ENCODE results near the gene USP9X.

The USP9X gene

GRCh38 chrX:41110801-41111625, 25.8 kb downstream of the USP9X start (continued):
- TF ChIP-seq, protein P1, sequence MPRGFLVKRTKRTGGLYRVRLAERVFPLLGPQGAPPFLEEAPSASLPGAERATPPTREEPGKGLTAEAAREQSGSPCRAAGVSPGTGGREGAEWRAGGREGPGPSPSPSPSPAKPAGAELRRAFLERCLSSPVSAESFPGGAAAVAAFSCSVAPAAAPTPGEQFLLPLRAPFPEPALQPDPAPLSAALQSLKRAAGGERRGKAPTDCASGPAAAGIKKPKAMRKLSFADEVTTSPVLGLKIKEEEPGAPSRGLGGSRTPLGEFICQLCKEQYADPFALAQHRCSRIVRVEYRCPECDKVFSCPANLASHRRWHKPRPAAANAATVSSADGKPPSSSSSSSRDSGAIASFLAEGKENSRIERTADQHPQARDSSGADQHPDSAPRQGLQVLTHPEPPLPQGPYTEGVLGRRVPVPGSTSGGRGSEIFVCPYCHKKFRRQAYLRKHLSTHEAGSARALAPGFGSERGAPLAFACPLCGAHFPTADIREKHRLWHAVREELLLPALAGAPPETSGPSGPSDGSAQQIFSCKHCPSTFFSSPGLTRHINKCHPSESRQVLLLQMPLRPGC (tag by site-specific recombination; IDR thresholded peaks at IDR 0.05): peak; percentile 40; the same call in 1 of the 2 replicates
- TF ChIP-seq, protein P2, sequence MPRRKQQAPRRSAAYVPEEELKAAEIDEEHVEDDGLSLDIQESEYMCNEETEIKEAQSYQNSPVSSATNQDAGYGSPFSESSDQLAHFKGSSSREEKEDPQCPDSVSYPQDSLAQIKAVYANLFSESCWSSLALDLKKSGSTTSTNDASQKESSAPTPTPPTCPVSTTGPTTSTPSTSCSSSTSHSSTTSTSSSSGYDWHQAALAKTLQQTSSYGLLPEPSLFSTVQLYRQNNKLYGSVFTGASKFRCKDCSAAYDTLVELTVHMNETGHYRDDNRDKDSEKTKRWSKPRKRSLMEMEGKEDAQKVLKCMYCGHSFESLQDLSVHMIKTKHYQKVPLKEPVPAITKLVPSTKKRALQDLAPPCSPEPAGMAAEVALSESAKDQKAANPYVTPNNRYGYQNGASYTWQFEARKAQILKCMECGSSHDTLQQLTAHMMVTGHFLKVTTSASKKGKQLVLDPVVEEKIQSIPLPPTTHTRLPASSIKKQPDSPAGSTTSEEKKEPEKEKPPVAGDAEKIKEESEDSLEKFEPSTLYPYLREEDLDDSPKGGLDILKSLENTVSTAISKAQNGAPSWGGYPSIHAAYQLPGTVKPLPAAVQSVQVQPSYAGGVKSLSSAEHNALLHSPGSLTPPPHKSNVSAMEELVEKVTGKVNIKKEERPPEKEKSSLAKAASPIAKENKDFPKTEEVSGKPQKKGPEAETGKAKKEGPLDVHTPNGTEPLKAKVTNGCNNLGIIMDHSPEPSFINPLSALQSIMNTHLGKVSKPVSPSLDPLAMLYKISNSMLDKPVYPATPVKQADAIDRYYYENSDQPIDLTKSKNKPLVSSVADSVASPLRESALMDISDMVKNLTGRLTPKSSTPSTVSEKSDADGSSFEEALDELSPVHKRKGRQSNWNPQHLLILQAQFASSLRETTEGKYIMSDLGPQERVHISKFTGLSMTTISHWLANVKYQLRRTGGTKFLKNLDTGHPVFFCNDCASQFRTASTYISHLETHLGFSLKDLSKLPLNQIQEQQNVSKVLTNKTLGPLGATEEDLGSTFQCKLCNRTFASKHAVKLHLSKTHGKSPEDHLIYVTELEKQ (tag by site-specific recombination; IDR thresholded peaks at IDR 0.05; ENCODE audit: borderline replicate concordance): no peak
- TF ChIP-seq MEIS1 (CRISPR knock-in tag; IDR thresholded peaks at IDR 0.05; ENCODE audit: borderline replicate concordance): no peak
- no peak for TF ChIP-seq ZNF404 (tag by site-specific recombination; IDR thresholded peaks at IDR 0.05)
- TF ChIP-seq SP2 (tag by site-specific recombination; IDR thresholded peaks at IDR 0.05): no peak
- no peak for TF ChIP-seq ZNF571 (tag by site-specific recombination; IDR thresholded peaks at IDR 0.05)
- TF ChIP-seq ZBTB1 (tag by site-specific recombination; IDR thresholded peaks at IDR 0.05): no peak
- peak; percentile 37 for TF ChIP-seq ZNF629 (tag by site-specific recombination; IDR thresholded peaks at IDR 0.05)
- no peak for TF ChIP-seq ZBTB48 (tag by site-specific recombination; IDR thresholded peaks at IDR 0.05)
- TF ChIP-seq ZNF707 (tag by site-specific recombination; IDR thresholded peaks at IDR 0.05): no peak
- TF ChIP-seq MZF1 (tag by site-specific recombination; IDR thresholded peaks at IDR 0.05; ENCODE audit: borderline replicate concordance): no peak
- TF ChIP-seq ZNF664 (tag by site-specific recombination; IDR thresholded peaks at IDR 0.05): no peak
- no peak for TF ChIP-seq ZNF670 (tag by site-specific recombination; IDR thresholded peaks at IDR 0.05; ENCODE audit: low read depth)
- no peak for TF ChIP-seq ZNF239 (tag by site-specific recombination; IDR thresholded peaks at IDR 0.05)
- TF ChIP-seq, protein P3, sequence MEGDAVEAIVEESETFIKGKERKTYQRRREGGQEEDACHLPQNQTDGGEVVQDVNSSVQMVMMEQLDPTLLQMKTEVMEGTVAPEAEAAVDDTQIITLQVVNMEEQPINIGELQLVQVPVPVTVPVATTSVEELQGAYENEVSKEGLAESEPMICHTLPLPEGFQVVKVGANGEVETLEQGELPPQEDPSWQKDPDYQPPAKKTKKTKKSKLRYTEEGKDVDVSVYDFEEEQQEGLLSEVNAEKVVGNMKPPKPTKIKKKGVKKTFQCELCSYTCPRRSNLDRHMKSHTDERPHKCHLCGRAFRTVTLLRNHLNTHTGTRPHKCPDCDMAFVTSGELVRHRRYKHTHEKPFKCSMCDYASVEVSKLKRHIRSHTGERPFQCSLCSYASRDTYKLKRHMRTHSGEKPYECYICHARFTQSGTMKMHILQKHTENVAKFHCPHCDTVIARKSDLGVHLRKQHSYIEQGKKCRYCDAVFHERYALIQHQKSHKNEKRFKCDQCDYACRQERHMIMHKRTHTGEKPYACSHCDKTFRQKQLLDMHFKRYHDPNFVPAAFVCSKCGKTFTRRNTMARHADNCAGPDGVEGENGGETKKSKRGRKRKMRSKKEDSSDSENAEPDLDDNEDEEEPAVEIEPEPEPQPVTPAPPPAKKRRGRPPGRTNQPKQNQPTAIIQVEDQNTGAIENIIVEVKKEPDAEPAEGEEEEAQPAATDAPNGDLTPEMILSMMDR (tag by site-specific recombination; IDR thresholded peaks at IDR 0.05): no peak
- TF ChIP-seq ZNF18 (tag by site-specific recombination; IDR thresholded peaks at IDR 0.05): 0 out of 2 replicates have a peak, but pooled peaks have one; percentile 17
- TF ChIP-seq ZNF416 (tag by site-specific recombination; IDR thresholded peaks at IDR 0.05): no peak
- TF ChIP-seq ZNF280C (tag by site-specific recombination; IDR thresholded peaks at IDR 0.05): no peak
- TF ChIP-seq ZNF19 (tag by site-specific recombination; IDR thresholded peaks at IDR 0.05; ENCODE audit: low read depth): no peak
- TF ChIP-seq ZXDB (tag by site-specific recombination; IDR thresholded peaks at IDR 0.05): peak; percentile 34; the same call in 1 of the 2 replicates
- no peak for TF ChIP-seq ZSCAN4 (tag by site-specific recombination; IDR thresholded peaks at IDR 0.05)
- no peak for TF ChIP-seq ZNF518A (tag by site-specific recombination; conservative IDR thresholded peaks at IDR 0.05; ENCODE audit: low read depth)
